K562 treated with DMSO at 1 percent for 24 hours (cell line): ENCODE data around the gene NECTIN1. TPM values are rescaled to one million over a fixed set of nuclear protein-coding genes. Genes with fewer than 3 reads are reported as not detected.

Experiments
- total RNA-seq: library from RNA; unstranded; fragments of 300-600 nt; gene quantifications from 2 replicates; pipeline ENCODE4 v1.2.3, GENCODE V29; 2022; ENCODE audit warnings: low read depth; ENCODE audit not compliant: insufficient read depth

Gene NECTIN1
- total RNA-seq, result 0.22 and 0.38 TPM in 2 replicates

GRCh38 chr11:119728651-119729580 is at the start of gene NECTIN1:
TSS of gene NECTIN1 (minus strand) at chr11:119729200. CDS start at chr11:119728553, 647 bp downstream.

